ENCODE measurements around the gene UBE2H. TPM values are rescaled to one million over a fixed set of nuclear protein-coding genes. Genes with fewer than 3 reads are reported as not detected.
"Not testable (repeated sequence)": the region's sequence is repeated elsewhere in the genome, so short reads cannot be mapped to it uniquely, and the experiment has no call there.

The UBE2H gene
- total RNA-seq, 3 donors from 2014 or later: 9.1 to 11.8 (median 11.5) TPM

DNA sequence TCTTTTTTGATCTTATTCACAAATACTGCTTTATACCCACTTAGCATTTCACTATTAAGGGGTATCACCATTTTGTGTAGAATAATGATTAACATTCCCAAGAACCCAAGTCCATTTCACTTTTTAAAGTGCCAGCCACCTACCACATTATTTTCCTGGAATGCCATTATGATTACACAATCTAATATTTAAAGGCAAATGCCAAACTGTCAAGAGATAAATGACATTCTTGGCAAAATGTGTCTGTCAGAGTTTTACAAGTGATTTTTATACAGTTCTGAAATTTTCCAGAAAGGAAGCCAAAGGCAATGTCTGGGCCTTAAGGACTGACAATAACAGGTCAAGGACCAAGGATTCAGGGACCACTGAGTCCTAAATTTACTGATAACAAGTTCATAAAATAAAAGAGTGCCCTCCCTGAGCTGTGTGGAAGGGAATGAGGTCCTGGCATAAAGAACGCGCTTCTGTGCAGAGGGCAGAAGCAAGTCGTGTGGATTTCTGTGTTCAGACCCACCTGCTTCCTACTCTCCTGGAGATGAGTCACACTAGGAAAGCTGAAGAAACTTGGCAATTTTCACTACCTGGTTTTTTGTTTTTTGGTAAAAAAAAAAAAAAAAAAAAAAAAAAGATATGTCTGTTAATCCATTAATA is 66.5 kb downstream of the UBE2H start:
- no peaks in the 10 kb centered on the region for H3K27me3 Mint-ChIP-seq (ENCODE audit: low read depth)
- no peaks in the 10 kb centered on the region for H3K9me3 Mint-ChIP-seq
- no peak overlapping the region for H3K4me3 Mint-ChIP-seq
- peaks cover 4% of the 10 kb centered on the region for H3K4me1 Mint-ChIP-seq (ENCODE audit: low read depth)
- ATAC-seq: no peak
- peaks cover 6% of the 10 kb centered on the region for H3K36me3 Mint-ChIP-seq (ENCODE audit: insufficient read depth)
- no peak for DNase-seq

DNA sequence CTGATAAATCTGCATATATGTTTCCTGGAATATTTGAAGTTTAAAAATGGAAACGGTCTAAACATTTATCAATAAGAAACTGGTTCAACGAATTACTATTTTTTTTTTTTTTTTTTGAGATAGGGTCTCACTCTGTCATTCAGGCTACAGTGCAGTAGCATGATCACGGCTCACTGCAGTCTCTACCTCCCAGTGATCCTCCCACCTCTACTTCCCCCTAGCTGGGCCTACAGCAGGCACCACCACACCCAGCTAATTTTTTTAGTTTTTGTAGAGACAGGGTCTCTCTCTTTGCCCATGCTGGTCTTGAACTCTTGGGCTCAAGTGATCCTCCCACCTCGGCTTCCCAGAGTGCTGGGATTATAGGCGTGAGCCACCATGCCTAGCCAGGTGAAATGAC is 68.3 kb downstream of the UBE2H start:
- H3K36me3 Mint-ChIP-seq (ENCODE audit: insufficient read depth): peaks cover 10% of the 10 kb centered on the region
- H3K27me3 Mint-ChIP-seq (ENCODE audit: low read depth): no peaks in the 10 kb centered on the region
- DNase-seq (no peak), ATAC-seq (no peak)
- no peak overlapping the region for H3K4me3 Mint-ChIP-seq
- no peaks in the 10 kb centered on the region for H3K9me3 Mint-ChIP-seq
- peaks cover 16% of the 10 kb centered on the region for H3K4me1 Mint-ChIP-seq (ENCODE audit: low read depth)

DNA sequence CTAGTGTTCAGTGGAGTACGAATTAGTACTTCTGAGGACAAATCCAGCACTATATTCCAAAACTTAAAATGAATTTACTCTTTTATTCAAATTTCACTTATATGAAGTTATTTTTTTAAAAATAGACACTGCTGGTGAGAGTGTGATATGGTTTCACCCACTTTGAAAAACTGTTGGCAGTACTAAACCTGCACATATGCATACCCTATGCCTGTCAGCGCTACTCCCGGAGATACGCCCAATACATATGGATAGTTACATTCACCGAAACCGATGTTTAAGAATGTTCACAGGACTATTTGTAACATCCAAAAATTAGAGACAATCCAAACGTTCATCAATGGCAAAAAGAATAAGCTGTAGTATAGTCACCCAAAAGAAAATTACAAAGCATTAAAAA is 69.6 kb downstream of the UBE2H start:
- DNase-seq (no peak), ATAC-seq (no peak)
- Mint-ChIP-seq H3K9me3 (no peaks in the 10 kb centered on the region), H3K4me3 (no peak overlapping the region), H3K36me3 (ENCODE audit: insufficient read depth) (peaks cover 15% of the 10 kb centered on the region), H3K27me3 (ENCODE audit: low read depth) (no peaks in the 10 kb centered on the region), H3K4me1 (ENCODE audit: low read depth) (peaks cover 24% of the 10 kb centered on the region)

DNA sequence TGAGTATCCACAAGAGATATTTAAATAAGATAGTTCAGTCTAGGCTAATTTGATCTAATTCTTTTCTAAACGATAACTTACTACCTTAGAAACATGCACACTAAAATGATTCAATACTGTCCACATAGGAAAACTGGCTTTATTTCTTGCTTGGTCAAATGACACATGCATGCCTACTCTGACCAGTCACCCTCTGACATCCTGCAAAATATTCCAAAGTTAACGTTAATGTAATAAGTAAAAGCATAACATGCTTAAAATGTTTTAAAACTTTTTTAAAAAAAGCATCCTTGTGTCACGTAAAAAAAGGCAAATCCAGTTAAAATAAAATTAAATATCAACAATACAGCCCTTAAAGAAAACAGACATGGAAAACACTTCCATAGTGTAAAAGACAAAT is 70.2 kb downstream of the UBE2H start:
- H3K4me3 Mint-ChIP-seq: no peak overlapping the region
- DNase-seq: no peak
- H3K36me3 Mint-ChIP-seq (ENCODE audit: insufficient read depth): peaks cover 18% of the 10 kb centered on the region
- H3K27me3 Mint-ChIP-seq (ENCODE audit: low read depth): no peaks in the 10 kb centered on the region
- peaks cover 28% of the 10 kb centered on the region for H3K4me1 Mint-ChIP-seq (ENCODE audit: low read depth)
- ATAC-seq: no peak
- no peaks in the 10 kb centered on the region for H3K9me3 Mint-ChIP-seq

DNA sequence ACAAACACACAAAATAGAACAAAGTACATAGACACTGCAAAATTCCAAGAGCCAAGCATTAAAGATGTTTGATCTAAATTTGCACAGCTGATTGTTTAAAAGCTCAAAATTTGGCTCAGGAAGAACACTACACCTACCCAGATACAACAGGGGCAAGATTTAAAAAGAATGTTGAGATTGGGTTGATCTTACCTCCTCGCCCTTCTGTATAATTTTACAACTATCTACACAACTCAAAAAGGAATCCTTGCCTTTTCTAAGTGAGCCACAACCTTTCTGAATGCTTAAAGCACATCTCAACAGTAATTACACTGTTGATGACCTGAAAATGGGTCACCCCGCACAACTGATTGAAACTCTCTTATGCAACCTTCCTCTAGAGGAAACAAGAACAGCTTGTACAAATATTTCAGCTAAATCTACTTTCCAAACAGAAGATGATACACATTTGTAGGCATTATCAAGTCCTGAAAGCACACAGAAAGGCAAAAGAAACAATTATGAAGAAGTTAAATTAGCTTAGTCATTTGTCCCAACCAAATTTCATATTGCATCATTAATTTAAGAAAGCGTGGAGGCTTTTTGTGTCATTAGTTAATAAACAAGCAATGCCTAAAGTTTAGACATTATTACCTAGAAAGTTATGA is 75.5 kb downstream of the UBE2H start:
- H3K27me3 Mint-ChIP-seq (ENCODE audit: low read depth): no peaks in the 10 kb centered on the region
- peaks cover 26% of the 10 kb centered on the region for H3K36me3 Mint-ChIP-seq (ENCODE audit: insufficient read depth)
- no peaks in the 10 kb centered on the region for H3K9me3 Mint-ChIP-seq
- H3K4me3 Mint-ChIP-seq: no peak overlapping the region
- no peak for ATAC-seq
- no peak for DNase-seq
- H3K4me1 Mint-ChIP-seq (ENCODE audit: low read depth): peaks cover 47% of the 10 kb centered on the region

DNA sequence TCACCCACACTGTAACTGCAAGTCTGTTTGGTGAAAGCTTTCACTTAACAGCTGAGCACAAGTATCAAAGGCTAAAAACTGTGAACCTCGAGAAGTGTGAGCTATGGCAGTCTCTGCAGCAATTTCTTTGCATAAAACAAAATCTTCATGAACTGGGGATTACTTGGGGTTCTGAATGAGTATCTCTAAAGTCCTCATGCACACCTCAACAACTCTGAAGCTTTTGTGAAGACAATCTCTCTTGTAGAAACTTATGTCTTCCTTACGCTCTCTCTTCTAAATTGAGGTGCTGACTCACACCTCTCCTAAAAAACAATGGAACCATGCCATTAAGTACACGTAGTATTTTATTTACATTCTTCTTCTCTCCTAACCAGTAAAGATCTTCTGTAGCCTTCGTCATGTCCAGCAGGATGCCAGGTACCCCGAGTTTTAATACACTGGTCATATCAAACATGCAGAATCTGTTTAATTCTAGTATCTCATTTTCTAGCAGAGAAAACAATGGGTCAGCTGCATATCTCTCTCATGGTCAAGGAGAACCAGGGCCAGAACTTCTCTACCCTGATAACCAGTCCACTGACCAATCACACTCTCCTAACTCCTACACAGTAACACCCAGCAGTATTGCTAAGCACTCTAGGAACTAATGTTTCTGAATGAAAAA is 76.9 kb downstream of the UBE2H start:
- Mint-ChIP-seq H3K36me3 (ENCODE audit: insufficient read depth) (peaks cover 26% of the 10 kb centered on the region), H3K27me3 (ENCODE audit: low read depth) (no peaks in the 10 kb centered on the region), H3K9me3 (no peaks in the 10 kb centered on the region), H3K4me3 (no peak overlapping the region), H3K4me1 (ENCODE audit: low read depth) (peaks cover 44% of the 10 kb centered on the region)
- ATAC-seq (no peak), DNase-seq (no peak)

DNA sequence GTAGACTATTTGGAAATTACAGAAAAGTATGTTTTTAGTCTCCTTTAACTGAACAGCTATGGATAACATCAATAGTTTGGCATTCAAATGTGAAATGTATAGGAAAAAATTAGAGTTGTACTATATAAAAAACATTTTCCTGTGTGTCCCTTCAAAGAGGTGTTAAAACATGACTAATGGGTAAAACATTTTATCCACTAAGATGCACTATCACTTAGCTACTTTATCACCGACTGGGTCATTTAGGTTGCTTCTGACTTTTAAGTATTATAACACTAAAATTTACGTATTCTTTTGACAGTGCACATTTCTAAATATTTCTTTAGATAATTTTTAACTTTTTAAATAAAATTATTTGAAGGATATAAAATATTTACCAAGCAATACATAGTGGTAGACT is 77.6 kb downstream of the UBE2H start:
- H3K4me1 Mint-ChIP-seq (ENCODE audit: low read depth): peaks cover 38% of the 10 kb centered on the region
- ATAC-seq (no peak), DNase-seq (no peak)
- H3K4me3 Mint-ChIP-seq: no peak overlapping the region
- H3K9me3 Mint-ChIP-seq: no peaks in the 10 kb centered on the region
- H3K27me3 Mint-ChIP-seq (ENCODE audit: low read depth): no peaks in the 10 kb centered on the region
- peaks cover 29% of the 10 kb centered on the region for H3K36me3 Mint-ChIP-seq (ENCODE audit: insufficient read depth)

DNA sequence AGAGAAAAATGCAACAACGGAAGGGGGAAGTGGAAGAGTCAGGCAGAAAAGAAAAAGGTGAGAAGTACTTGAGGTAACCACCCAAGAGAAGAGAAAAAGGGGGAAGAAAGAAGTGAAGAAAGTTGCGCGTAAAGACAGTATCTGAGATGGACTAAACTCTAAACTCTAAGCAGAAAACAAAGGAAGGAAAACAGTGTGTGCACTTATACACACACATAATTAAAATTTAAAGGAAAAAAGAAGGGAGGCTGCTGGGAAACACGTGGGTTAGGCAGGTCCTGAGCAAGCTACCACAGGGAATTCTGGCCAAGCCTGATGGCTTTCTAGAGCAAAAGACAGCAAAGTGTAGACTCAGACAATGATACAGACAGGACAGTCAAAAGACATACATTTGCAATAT is 78.0 kb downstream of the UBE2H start:
- H3K4me3 Mint-ChIP-seq: no peak overlapping the region
- no peaks in the 10 kb centered on the region for H3K27me3 Mint-ChIP-seq (ENCODE audit: low read depth)
- H3K9me3 Mint-ChIP-seq: no peaks in the 10 kb centered on the region
- H3K36me3 Mint-ChIP-seq (ENCODE audit: insufficient read depth): peaks cover 31% of the 10 kb centered on the region
- peaks cover 36% of the 10 kb centered on the region for H3K4me1 Mint-ChIP-seq (ENCODE audit: low read depth)
- ATAC-seq (no peak), DNase-seq (no peak)

DNA sequence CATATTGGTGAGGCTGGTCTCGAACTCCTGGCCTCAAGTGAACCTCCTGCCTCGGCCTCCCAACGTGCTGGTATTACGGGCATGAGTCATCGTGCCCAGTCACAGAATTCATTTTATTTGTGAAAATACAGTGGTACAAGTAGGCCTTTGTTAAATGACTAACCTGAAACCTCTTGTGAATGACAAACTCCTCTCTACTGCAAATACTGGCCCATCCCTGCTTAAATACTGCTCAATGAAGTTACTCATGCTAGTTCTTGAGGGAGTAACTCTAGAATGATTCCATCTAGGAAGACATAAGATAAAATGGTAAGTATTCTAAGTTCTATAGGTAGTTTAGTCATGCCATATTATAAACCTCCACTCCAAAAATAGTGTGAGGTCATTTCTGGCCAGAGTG is 80.7 kb downstream of the UBE2H start:
- Mint-ChIP-seq H3K27me3 (ENCODE audit: low read depth) (no peaks in the 10 kb centered on the region), H3K9me3 (no peaks in the 10 kb centered on the region), H3K4me1 (ENCODE audit: low read depth) (peaks cover 23% of the 10 kb centered on the region), H3K36me3 (ENCODE audit: insufficient read depth) (peaks cover 21% of the 10 kb centered on the region), H3K4me3 (no peak overlapping the region)
- no peak for DNase-seq
- peak; percentile 51 to 56 for ATAC-seq

DNA sequence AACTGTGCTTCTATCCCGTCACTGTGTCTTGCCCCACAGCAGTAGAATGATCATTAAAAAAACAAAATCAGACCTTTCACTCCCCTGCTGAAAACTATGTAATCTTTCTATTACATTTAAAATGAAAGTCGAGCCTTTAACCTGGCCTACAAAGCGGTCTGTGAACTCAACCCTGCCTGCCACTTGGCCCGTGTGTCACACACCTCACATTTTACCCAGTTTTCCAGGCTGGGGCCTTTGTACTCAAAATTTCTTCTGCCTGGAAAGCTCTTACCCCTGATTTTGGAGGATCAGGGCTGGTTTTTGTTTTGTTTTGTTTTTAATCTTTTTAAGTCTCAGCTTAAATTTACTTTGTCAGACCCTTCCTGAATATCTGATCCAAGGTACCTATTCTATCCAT is 82.1 kb downstream of the UBE2H start:
- no peak overlapping the region for H3K4me3 Mint-ChIP-seq
- H3K36me3 Mint-ChIP-seq (ENCODE audit: insufficient read depth): peaks cover 21% of the 10 kb centered on the region
- no peaks in the 10 kb centered on the region for H3K9me3 Mint-ChIP-seq
- no peaks in the 10 kb centered on the region for H3K27me3 Mint-ChIP-seq (ENCODE audit: low read depth)
- DNase-seq (no peak), ATAC-seq (no peak)
- peaks cover 21% of the 10 kb centered on the region for H3K4me1 Mint-ChIP-seq (ENCODE audit: low read depth)

DNA sequence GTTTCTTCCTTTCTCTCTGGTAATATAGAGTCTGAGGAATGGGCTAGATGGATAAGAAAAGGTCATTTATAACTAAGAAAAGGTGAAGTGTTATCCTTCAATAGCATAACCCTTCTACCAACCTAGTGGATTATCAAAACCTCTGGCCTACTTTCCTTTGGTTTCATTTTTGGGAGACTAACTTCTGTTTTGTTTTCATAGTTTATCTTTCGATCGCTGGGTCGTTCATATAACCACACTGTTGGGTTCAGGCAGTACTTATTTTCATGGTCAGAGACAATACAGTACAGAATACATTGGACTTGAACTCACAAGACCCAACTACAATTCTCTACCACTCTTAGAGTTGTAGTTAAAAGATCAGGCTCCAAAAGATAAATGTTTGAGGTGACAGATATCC is 86.5 kb downstream of the UBE2H start:
- peaks cover 39% of the 10 kb centered on the region for H3K4me1 Mint-ChIP-seq (ENCODE audit: low read depth)
- no peaks in the 10 kb centered on the region for H3K9me3 Mint-ChIP-seq
- no peak for DNase-seq
- peaks cover 18% of the 10 kb centered on the region for H3K36me3 Mint-ChIP-seq (ENCODE audit: insufficient read depth)
- ATAC-seq: no peak
- H3K4me3 Mint-ChIP-seq: no peak overlapping the region
- H3K27me3 Mint-ChIP-seq (ENCODE audit: low read depth): no peaks in the 10 kb centered on the region

DNA sequence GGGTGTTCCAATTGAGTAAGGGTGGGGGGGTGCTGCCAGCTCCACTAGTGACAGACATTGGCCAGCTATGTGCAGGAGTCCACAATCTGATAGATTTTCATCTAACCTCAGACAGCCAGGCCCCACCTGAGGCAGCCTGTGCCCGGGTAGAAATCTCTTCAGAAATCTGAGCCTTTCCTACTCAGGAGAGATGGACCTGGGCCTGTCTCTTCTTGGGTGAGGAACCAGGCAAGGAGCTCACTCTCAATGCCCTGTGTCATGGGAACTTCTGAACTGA is 86.9 kb downstream of the UBE2H start:
- Mint-ChIP-seq H3K27me3 (ENCODE audit: low read depth) (no peaks in the 10 kb centered on the region), H3K9me3 (no peaks in the 10 kb centered on the region), H3K4me3 (no peak overlapping the region), H3K36me3 (ENCODE audit: insufficient read depth) (peaks cover 18% of the 10 kb centered on the region), H3K4me1 (ENCODE audit: low read depth) (peaks cover 41% of the 10 kb centered on the region)
- ATAC-seq (no peak), DNase-seq (no peak)

DNA sequence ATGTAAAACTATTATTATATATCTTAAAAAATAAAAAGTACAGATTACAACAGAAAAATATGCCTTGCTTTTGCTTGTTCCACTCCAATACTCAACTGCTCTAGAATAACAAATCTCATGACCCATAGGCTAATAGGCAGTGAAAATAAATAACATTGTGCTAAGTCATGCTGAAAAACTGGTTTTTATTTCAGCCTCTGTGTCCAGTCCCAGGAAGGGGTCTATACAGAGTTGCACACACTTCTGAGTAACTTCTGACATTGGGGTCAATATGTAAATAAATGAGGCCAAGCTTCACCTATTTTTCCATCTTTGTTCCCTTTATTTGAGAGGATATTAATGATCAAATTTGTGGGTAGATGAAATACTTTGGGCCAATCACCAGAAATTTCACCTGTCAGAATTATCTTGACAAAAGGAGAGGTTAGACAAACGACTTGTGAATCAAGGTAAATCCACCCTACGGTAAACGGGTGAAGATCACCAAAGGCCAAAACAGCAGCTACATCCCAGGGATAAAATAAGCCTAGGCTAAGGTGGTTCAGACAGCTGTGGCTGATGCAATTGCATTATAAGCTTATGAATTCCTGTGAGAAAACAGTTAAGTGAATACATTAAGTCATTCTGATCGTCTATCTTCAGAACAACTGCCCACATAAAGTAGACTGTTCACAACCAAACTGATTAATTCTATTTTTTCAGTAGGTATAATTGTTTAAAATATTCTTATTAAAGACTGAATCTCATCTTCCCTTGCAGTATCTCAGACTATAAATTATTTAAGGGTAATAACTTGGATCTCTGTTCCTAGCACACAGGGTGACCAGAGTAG is 87.5 kb downstream of the UBE2H start:
- no peak for DNase-seq
- Mint-ChIP-seq H3K4me1 (ENCODE audit: low read depth) (peaks cover 46% of the 10 kb centered on the region), H3K9me3 (no peaks in the 10 kb centered on the region), H3K4me3 (no peak overlapping the region), H3K27me3 (ENCODE audit: low read depth) (no peaks in the 10 kb centered on the region), H3K36me3 (ENCODE audit: insufficient read depth) (peaks cover 19% of the 10 kb centered on the region)
- no peak for ATAC-seq

DNA sequence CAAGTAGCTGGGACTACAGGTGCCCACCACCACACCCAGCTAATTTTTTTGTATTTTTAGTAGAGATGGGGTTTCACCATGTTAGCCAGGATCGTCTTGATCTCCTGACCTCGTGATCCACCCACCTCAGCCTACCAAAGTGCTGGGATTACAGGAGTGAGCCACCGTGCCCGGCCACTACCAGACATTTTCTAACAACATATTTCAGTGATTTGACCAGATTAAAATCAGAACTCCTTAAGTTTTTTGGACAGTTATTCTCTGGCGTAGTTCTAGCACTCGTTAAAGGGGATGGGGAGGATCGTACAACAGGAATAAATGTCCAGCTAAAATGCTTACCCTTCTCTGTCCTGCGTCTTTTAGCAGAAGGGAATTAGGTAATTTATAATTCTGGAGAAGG is 88.1 kb downstream of the UBE2H start:
- not testable (repeated sequence) for H3K9me3 Mint-ChIP-seq; DNase-seq; H3K4me3 Mint-ChIP-seq; ATAC-seq; H3K27me3 Mint-ChIP-seq (ENCODE audit: low read depth)
- Mint-ChIP-seq H3K36me3 (ENCODE audit: insufficient read depth) (peaks cover 13% of the 10 kb centered on the region), H3K4me1 (ENCODE audit: low read depth) (peaks cover 51% of the 10 kb centered on the region)
